ENCODE measurements around the gene JARID2. TPM values are rescaled to one million over a fixed set of nuclear protein-coding genes. Genes with fewer than 3 reads are reported as not detected.

Gene JARID2
- total RNA-seq, 3 donors from 2014 or later: 10.6 to 11.8 (median 11.4) TPM

GRCh38 chr6:15346315-15346714 is 100.4 kb downstream of the JARID2 start:
- intact Hi-C loops (cut with DNase I, micrococcal nuclease): no loop called here
- Histone ChIP-seq H3K9me3 (no peaks in the 10 kb centered on the region), H3K36me3 (ENCODE audit: low read depth) (no peaks in the 10 kb centered on the region), H3K4me3 (no peak overlapping the region), H3K4me1 (ENCODE audit: low read depth) (no peaks in the 10 kb centered on the region)
- DNase-seq: no peak
- no peak for ATAC-seq
- TF ChIP-seq CTCF (IDR thresholded peaks at IDR 0.05): no peak

GRCh38 chr6:15348528-15348927 is 102.7 kb downstream of the JARID2 start:
- no peak for ATAC-seq
- Histone ChIP-seq H3K9me3 (no peaks in the 10 kb centered on the region), H3K36me3 (ENCODE audit: low read depth) (no peaks in the 10 kb centered on the region), H3K4me3 (no peak overlapping the region), H3K4me1 (ENCODE audit: low read depth) (no peaks in the 10 kb centered on the region)
- DNase-seq: no peak
- TF ChIP-seq CTCF (IDR thresholded peaks at IDR 0.05): no peak
- intact Hi-C loops (cut with DNase I, micrococcal nuclease): no loop called here

GRCh38 chr6:15349379-15349778 is 103.5 kb downstream of the JARID2 start:
- H3K4me1 ChIP-seq (ENCODE audit: low read depth): no peaks in the 10 kb centered on the region
- intact Hi-C loops (cut with DNase I, micrococcal nuclease): no loop called here

GRCh38 chr6:15350386-15351083 is 104.7 kb downstream of the JARID2 start:
- DNase-seq: no peak
- ATAC-seq: no peak
- no peak for TF ChIP-seq CTCF (IDR thresholded peaks at IDR 0.05)
- intact Hi-C loops (cut with DNase I, micrococcal nuclease): no loop called here
- no peaks in the 10 kb centered on the region for H3K36me3 ChIP-seq (ENCODE audit: low read depth)
- H3K9me3 ChIP-seq: no peaks in the 10 kb centered on the region
- H3K4me1 ChIP-seq (ENCODE audit: low read depth): no peaks in the 10 kb centered on the region
- no peak overlapping the region for H3K4me3 ChIP-seq

More at GRCh38 chr6:15349379-15349778, 103.5 kb downstream of the JARID2 start:
- no peak for TF ChIP-seq CTCF (IDR thresholded peaks at IDR 0.05)
- ATAC-seq (no peak), DNase-seq (no peak)
- H3K4me3 ChIP-seq: no peak overlapping the region
- no peaks in the 10 kb centered on the region for H3K36me3 ChIP-seq (ENCODE audit: low read depth)
- H3K9me3 ChIP-seq: no peaks in the 10 kb centered on the region

- H3K4me1 ChIP-seq (ENCODE audit: low read depth): no peaks in the 10 kb centered on the region
- ATAC-seq (peak; percentile 51), DNase-seq (no peak)
- H3K4me3 ChIP-seq: no peak overlapping the region
- H3K9me3 ChIP-seq: no peaks in the 10 kb centered on the region
- no peaks in the 10 kb centered on the region for H3K36me3 ChIP-seq (ENCODE audit: low read depth)
- intact Hi-C loops (cut with DNase I, micrococcal nuclease): no loop called here
- no peak for TF ChIP-seq CTCF (IDR thresholded peaks at IDR 0.05)
These were observed 105.8 kb downstream of the JARID2 start for GRCh38 chr6:15351631-15352030.

Data from mucosa of descending colon (tissue), 3 donors.